ENCODE data around the gene HS6ST2.

- no peak for TF ChIP-seq CTCF (IDR thresholded peaks at IDR 0.05)
- TF ChIP-seq EZH2 (IDR thresholded peaks at IDR 0.05): no peak
These were observed 148.8 kb downstream of the HS6ST2 start for GRCh38 chrX:132809581-132809980.

Measured in neural progenitor cell (in vitro differentiated cells).